GM10847 (cell line): ENCODE results near the gene CDH2.

Source experiments
- POLR2A ChIP-seq: IDR thresholded peaks from 2 replicates; pipeline ENCODE4 v1.6.1; 2011; ENCODE audit not compliant: insufficient read length; ENCODE audit errors: extremely low read depth

The CDH2 gene

DNA sequence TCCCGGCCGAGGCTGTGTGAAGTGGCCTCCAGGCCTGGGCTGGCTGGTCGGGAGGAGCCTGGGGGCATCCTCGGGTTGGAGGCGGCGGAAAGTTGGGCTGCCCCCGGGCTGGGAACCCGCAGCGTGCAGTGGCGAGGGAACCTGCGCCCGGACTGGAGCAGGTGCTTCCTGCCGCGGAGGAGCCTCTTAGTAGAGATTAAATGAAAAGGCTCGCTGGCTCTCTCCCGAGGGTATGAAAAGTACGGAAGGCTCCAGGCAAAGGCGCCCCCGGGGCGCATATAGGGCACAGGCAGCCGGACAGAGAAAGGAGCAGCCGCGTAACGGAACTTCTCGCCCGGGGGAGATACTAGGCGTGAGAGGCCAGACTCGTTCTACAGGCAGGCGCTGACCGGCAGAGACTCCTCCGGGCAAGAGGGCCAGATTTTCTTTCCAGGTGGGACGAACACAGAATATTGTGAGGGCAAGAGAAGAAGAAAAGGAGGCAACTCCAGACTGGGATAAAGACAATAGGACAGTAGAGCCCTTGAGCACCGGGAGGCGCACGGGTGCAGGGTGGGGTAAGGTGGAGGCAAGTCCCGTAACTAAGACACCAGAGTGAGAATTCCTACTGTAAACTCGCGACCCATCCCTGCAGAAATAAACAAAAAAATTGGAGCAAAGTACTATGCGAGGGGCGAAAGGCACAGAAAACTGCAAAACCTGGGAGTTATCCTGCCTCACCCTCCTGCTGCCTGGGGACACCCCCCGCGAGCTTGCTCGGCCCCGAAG, 816 bp downstream of the CDH2 start:
- TF ChIP-seq POLR2A: no peak

GRCh38 chr18:28175150-28175929, 1.6 kb downstream of the CDH2 start:
- TF ChIP-seq POLR2A: no peak

DNA sequence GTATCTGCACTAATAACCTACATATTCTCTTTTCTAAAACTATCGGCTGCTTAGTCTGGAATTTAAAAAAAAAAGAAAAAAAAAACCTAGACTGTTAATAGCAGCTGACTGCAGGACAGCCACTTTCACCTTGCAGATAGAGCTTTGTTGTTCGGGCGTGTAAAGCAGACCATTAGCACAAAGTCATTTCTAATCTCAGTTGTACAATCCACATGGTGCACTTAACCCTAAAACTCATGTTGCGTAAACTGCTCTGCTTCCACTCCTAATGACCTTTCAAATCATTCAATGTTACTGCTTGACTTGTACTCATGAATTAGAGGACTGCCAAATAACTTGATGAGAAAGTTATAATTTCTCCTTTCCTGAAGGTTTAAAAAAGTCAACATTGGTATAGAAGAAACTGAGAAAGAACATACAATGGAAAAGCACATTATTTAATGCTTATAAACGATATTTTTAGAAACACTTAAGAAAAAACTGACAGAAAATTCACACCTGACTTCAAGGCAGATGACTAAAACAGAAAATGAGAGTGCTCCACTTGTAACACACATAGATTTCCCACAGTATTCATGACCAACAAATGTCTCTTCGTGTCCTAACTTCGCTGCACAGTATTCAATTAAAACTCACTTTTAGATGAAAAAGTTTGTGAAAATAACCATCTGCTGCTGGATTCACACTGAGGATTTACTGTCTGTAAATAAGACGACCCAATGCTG, 2.6 kb downstream of the CDH2 start:
- no peak for TF ChIP-seq POLR2A

GRCh38 chr18:28171837-28172236, 5.1 kb downstream of the CDH2 start:
- TF ChIP-seq POLR2A: no peak

GRCh38 chr18:28168725-28169124, 8.2 kb downstream of the CDH2 start:
- no peak for TF ChIP-seq POLR2A

DNA sequence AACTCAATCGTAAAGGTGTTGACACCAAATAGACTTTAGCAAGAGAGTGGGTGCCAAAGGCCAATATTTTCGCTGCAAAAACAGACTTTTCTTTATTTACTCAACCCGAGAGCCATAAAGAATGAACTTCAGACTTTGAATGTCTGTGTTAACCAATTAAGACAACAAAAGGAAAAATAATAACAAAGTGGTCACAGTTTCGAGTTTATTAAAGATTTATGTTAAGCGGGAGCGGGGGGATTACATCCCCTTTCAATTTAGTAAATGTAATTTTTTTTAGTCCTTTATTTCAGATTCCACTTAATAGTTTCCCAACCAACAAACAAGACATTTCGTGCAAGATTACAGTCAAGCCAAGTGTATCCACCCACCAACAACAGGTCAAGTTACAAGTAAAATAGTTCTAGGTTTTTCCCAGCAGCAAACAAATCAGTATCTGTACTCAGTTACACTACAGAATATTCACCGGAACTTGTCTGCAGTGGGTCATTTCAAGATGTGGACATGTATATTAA, 9.0 kb downstream of the CDH2 start:
- TF ChIP-seq POLR2A: no peak

- no peak for TF ChIP-seq POLR2A
Measured at GRCh38 chr18:28164771-28165483, 12.0 kb downstream of the CDH2 start.

- TF ChIP-seq POLR2A: no peak
Measured at GRCh38 chr18:28163201-28163775, 13.6 kb downstream of the CDH2 start.

- TF ChIP-seq POLR2A: no peak
Measured at GRCh38 chr18:28161608-28162599, 15.0 kb downstream of the CDH2 start.

DNA sequence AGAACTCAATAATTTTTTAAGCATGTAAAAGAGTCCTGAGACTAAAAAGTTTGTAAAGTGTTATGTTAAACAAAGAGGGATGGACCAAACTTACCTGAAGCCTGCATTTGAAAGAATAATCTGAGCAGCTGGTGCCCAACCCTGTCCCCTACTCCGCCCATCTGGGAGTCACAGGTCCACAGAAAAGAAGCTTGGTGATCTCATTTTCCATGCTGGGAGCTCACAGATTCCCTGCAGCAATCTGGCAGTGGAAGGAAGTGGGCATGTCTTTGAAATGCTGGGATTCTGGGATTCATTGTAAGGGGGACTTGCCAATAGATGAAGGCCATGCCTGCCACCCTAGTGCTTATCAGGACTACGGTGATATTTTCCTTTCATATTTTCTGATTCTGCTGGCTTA, 17.9 kb downstream of the CDH2 start:
- no peak for TF ChIP-seq POLR2A

DNA sequence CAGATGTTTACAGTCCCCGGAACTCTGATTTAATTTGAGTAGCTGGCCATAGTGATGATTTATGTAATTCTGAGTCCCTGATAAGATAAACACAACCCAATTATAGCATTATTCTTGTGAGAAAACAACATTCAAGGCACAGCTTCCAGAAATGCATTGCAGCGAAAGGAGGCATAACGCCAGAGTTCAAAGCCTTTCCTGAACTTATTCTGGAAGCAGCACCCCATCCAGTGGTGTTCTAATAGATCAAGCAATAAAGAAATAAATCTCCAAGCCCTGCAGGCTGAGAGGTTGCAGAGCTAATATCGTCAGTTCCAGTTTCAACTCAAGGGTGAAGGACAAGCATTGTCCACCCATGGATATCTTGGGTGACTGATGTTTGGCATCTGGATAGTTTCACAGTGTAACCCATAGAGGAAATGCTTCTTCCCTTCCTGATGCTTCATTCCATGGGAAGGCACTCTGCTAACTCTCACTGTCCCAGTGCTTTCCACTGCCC, 18.8 kb downstream of the CDH2 start:
- no peak for TF ChIP-seq POLR2A

DNA sequence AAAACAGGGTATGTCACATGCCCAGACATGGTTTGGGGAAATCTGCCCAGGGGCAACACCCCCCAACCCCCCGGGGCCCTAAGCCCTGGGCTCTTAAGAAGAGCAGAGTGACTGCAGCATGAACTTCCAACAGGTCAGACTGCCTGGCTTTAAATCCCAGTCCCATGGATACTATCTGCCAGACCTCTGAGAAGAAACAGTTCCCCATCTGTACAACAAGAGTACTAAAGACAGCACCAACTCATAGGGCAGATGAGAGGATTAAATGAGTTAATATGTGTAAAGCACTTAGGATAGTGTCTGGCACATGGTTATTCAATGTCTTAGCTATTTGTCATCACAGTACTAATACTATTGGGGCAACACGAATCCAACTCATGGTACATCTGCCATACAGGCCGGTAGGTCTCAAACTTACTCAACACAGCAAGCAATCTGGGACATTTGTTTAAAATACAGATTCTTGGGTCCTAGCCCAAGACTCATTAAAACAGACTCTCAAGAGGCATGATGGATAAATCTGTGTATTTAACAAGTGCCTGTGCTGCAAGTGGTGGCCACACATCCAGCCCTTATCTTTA, 23.4 kb downstream of the CDH2 start:
- no peak for TF ChIP-seq POLR2A

GRCh38 chr18:28152754-28153153, 24.2 kb downstream of the CDH2 start:
- TF ChIP-seq POLR2A: no peak
